Natural killer cell (primary cell): ENCODE data around the gene INPP4A. TPM values are rescaled to one million over a fixed set of nuclear protein-coding genes. Genes with fewer than 3 reads are reported as not detected.

Experiments used
- ATAC-seq, 3 donors: fragments of 150-1000 bp in 2 of 3; fragments of 200-7000 bp in 1 of 3; cut with Tn5 transposase; 1 replicate in 1 of 3; 2 replicates in 2 of 3; pipeline ENCODE4 v1.10.0; 2021; ENCODE audit warnings: mild to moderate bottlenecking in 2 of 3, moderate library complexity in 2 of 3
- DNase-seq, 2 donors: peaks; one replicate each; pipeline versions ENCODE4 v3.0.0 to v3.0.0-alpha.2; 2013 to 2021; ENCODE audit warnings: mixed read lengths in 1 of 2
- H3K27ac ChIP-seq: one replicate; pipeline ENCODE4 v1.5.1; 2013; ENCODE audit warnings: mild to moderate bottlenecking, low read length
- H3K27me3 ChIP-seq: one replicate; pipeline ENCODE4 v1.6.1; 2013; ENCODE audit warnings: low read length; ENCODE audit not compliant: control insufficient read depth, insufficient read depth
- H3K36me3 ChIP-seq: one replicate; pipeline ENCODE4 v1.6.1; 2013; ENCODE audit warnings: low read length; ENCODE audit not compliant: control insufficient read depth, insufficient read depth
- H3K4me1 ChIP-seq: one replicate; pipeline ENCODE4 v1.6.1; 2013; ENCODE audit warnings: low read length; ENCODE audit not compliant: control insufficient read depth, insufficient read depth
- H3K4me3 ChIP-seq: one replicate; pipeline ENCODE4 v1.5.1; 2013; ENCODE audit warnings: low read length
- H3K9me3 ChIP-seq: one replicate; pipeline ENCODE4 v1.6.1; 2013; ENCODE audit warnings: low read length; ENCODE audit not compliant: control insufficient read depth, insufficient read depth
- H3K27ac Mint-ChIP-seq, 2 donors: one replicate each; pipeline ENCODE4 v1.8.0; 2022; ENCODE audit warnings: mild to moderate bottlenecking in 2 of 2, mixed read lengths in 2 of 2, moderate library complexity in 1 of 2
- H3K27me3 Mint-ChIP-seq, 2 donors: one replicate each; pipeline ENCODE4 v1.8.0; 2022; ENCODE audit warnings: low read depth in 2 of 2, mixed read lengths in 2 of 2
- H3K36me3 Mint-ChIP-seq: one replicate; pipeline ENCODE4 v1.8.0; 2022; ENCODE audit warnings: mixed read lengths
- H3K4me1 Mint-ChIP-seq, 2 donors: one replicate each; pipeline ENCODE4 v1.8.0; 2022; ENCODE audit warnings: mixed read lengths in 2 of 2
- H3K4me3 Mint-ChIP-seq: one replicate; pipeline ENCODE4 v1.8.0; 2022; ENCODE audit warnings: mild to moderate bottlenecking, moderate library complexity, mixed read lengths
- H3K9me3 Mint-ChIP-seq, 2 donors: one replicate each; pipeline ENCODE4 v1.8.0; 2022; ENCODE audit warnings: mixed read lengths in 2 of 2
- CTCF ChIP-seq: fragments of 200-600 bp; IDR thresholded peaks from one replicate; pipeline ENCODE4 v1.8.0; 2022; ENCODE audit warnings: antibody characterized with exemption
- WGBS: methylation state at CpG from one replicate; pipeline ENCODE4 v1.1.7; 2013; ENCODE audit warnings: missing lambda C conversion rate; ENCODE audit not compliant: insufficient coverage; 5-methylcytosine and 5-hydroxymethylcytosine counted together
- intact Hi-C: fragments of 100-400 bp; cut with micrococcal nuclease; formaldehyde crosslinking; loops from one replicate; pipeline ENCODE4 v1.14.2; 2022
- total RNA-seq, 4 donors: library from RNA; stranded (reverse); fragments of 120-200 nt in 1 of 4; gene quantifications; one replicate each; pipeline versions ENCODE4 v1.2.3 to v1.2.4, GENCODE V29; 2013 to 2022

The INPP4A gene
- total RNA-seq, 3 donors from 2014 or later (not counting 1 experiment from before 2014, with no cell fraction given): 192 to 243 (median 225) TPM

- WGBS: 26% methylated on average over 4 of the region's 4 CpGs
- Histone ChIP-seq H3K27me3 (no peaks in the 10 kb centered on the region), H3K4me1 (peaks cover 91% of the 10 kb centered on the region), H3K27ac (peak overlapping the region; percentile 52), H3K4me3 (no peak overlapping the region), H3K9me3 (no peaks in the 10 kb centered on the region), H3K36me3 (no peaks in the 10 kb centered on the region)
- ATAC-seq (no peak), DNase-seq (peak in 1 of 2 donors; percentile 41)
- Mint-ChIP-seq H3K4me1 (peaks cover 95 to 99% of the 10 kb centered on the region in 2 donors), H3K4me3 (peak overlapping the region; percentile 82), H3K27me3 (no peaks in the 10 kb centered on the region), H3K9me3 (no peaks in the 10 kb centered on the region), H3K27ac (peak overlapping the region; percentile 98 to 99), H3K36me3 (no peaks in the 10 kb centered on the region)
- intact Hi-C loops: loop anchor here (2.0 to 5.0 kb wide), 3 partner anchors 15 to 67 kb away; no protein-coding TSS in a partner anchor
- TF ChIP-seq CTCF: no peak
Observed at GRCh38 chr2:98479371-98479770, 34.7 kb downstream of the INPP4A start.

GRCh38 chr2:98479959-98480524 is 35.4 kb downstream of the INPP4A start:
- peak; percentile 73 to 79 (median 73) for ATAC-seq
- H3K27me3 ChIP-seq: no peaks in the 10 kb centered on the region
- H3K4me1 ChIP-seq: peaks cover 92% of the 10 kb centered on the region
- H3K27me3 Mint-ChIP-seq: no peaks in the 10 kb centered on the region
- H3K4me1 Mint-ChIP-seq: peaks cover 95 to 99% of the 10 kb centered on the region in 2 donors
- WGBS: 35% methylated on average over 4 of the region's 4 CpGs
- no peaks in the 10 kb centered on the region for H3K9me3 ChIP-seq
- peak in 1 of 2 donors; percentile 57 for DNase-seq
- TF ChIP-seq CTCF: no peak
- peak overlapping the region; percentile 52 for H3K27ac ChIP-seq
- intact Hi-C loops: loop anchor here (2.0 to 5.0 kb wide), 4 partner anchors 15 to 68 kb away; no protein-coding TSS in a partner anchor
- H3K4me3 Mint-ChIP-seq: peak overlapping the region; percentile 82
- H3K27ac Mint-ChIP-seq: peak overlapping the region; percentile 98 to 99
- no peaks in the 10 kb centered on the region for H3K9me3 Mint-ChIP-seq
- H3K4me3 ChIP-seq: no peak overlapping the region
- no peaks in the 10 kb centered on the region for H3K36me3 ChIP-seq
- H3K36me3 Mint-ChIP-seq: no peaks in the 10 kb centered on the region

GRCh38 chr2:98480598-98480997 is 35.9 kb downstream of the INPP4A start:
- TF ChIP-seq CTCF: no peak
- peak overlapping the region; percentile 52 for H3K27ac ChIP-seq
- no peak overlapping the region for H3K4me3 ChIP-seq
- peaks cover 93% of the 10 kb centered on the region for H3K4me1 ChIP-seq
- no peaks in the 10 kb centered on the region for H3K9me3 ChIP-seq
- Mint-ChIP-seq H3K27ac (peak overlapping the region; percentile 98 to 99), H3K4me3 (peak overlapping the region; percentile 56), H3K9me3 (no peaks in the 10 kb centered on the region), H3K4me1 (peaks cover 95 to 99% of the 10 kb centered on the region in 2 donors), H3K27me3 (no peaks in the 10 kb centered on the region), H3K36me3 (no peaks in the 10 kb centered on the region)
- 88% methylated on average over 9 of the region's 9 CpGs for WGBS
- no peaks in the 10 kb centered on the region for H3K27me3 ChIP-seq
- no peaks in the 10 kb centered on the region for H3K36me3 ChIP-seq
- intact Hi-C loops: loop anchor here (5.0 kb wide), 1 partner anchor 33 kb away; no protein-coding TSS in a partner anchor
- ATAC-seq (no peak), DNase-seq (no peak)
